ENCODE data around the gene UBXN2A. TPM values are rescaled to one million over a fixed set of nuclear protein-coding genes. Genes with fewer than 3 reads are reported as not detected.

UBXN2A gene
- total and polyA plus RNA-seq, 4 donors: 4.7 to 23.3 (median 8.1) TPM

- DNase-seq: no peak
Measured at GRCh38 chr2:24052951-24053350, 112.7 kb downstream of the UBXN2A start.

More at GRCh38 chr2:24052951-24053350, 112.7 kb downstream of the UBXN2A start:
- peaks cover 0 to 2% (median 0%) of the 10 kb centered on the region in 4 donors for H3K9me3 ChIP-seq (ENCODE audit: control insufficient read depth in 4 of 4, insufficient read depth in 3 of 4, low read length in 3 of 4)
- no peak overlapping the region for H3K27ac ChIP-seq (ENCODE audit: low read depth in 1 of 2, low read length in 1 of 2)
- ATAC-seq (ENCODE audit: insufficient read depth, low FRiP score): no peak
- TF ChIP-seq CTCF (IDR thresholded peaks at IDR 0.05; ENCODE audit: control extremely low read depth, extremely low read depth): no peak
- no peaks in the 10 kb centered on the region for H3K27me3 ChIP-seq (ENCODE audit: control insufficient read depth in 3 of 3, insufficient read depth in 3 of 3, low read length in 2 of 3)
- 93 to 97% methylated on average over 1 of the region's 1 CpG for WGBS, 2 donors
- no peaks in the 10 kb centered on the region for H3K36me3 ChIP-seq (ENCODE audit: control insufficient read depth in 4 of 4, insufficient read depth in 4 of 4, low read length in 4 of 4)
- peaks cover 0 to 13% (median 0%) of the 10 kb centered on the region in 5 donors for H3K4me1 ChIP-seq (ENCODE audit: control insufficient read depth in 5 of 5, insufficient read depth in 5 of 5, low read length in 5 of 5)
- H3K4me3 ChIP-seq: no peak overlapping the region
- H3K9ac ChIP-seq (ENCODE audit: insufficient read depth in 1 of 2, low read length in 2 of 2): no peak overlapping the region

Small RNA genes lying within 50 kb of the gene (small RNA-seq; reads per million reads assigned to genes)
- gene RN7SL610P (ENCODE audit: low replicate concordance) (not detected), gene RNU6-370P (ENCODE audit: low replicate concordance) (not detected)

Other genes with a start within 250 kb of the UBXN2A start
- 10 to 100 TPM; 29.5 to 77.3 TPM for gene ATAD2B, start 13.3 kb upstream of the UBXN2A start, total RNA-seq
- gene ATAD2B, start 13.3 kb upstream of the UBXN2A start, polyA plus RNA-seq: 1 to 10 TPM; 4.1 to 4.5 TPM
- 1 to 10 TPM in 1 of 2 donors, under 1 TPM in 1; 0.89 to 2.3 TPM for gene MFSD2B, start 69.6 kb downstream of the UBXN2A start, total RNA-seq
- gene MFSD2B, start 69.6 kb downstream of the UBXN2A start, polyA plus RNA-seq: under 1 TPM; 0.18 to 0.58 TPM
- gene WDCP, start 106.9 kb downstream of the UBXN2A start, total RNA-seq: 1 to 10 TPM; 9.0 to 9.1 TPM
- 1 to 10 TPM; 2.1 to 3.2 TPM for gene WDCP, start 106.9 kb downstream of the UBXN2A start, polyA plus RNA-seq
- gene FKBP1B, start 109.3 kb downstream of the UBXN2A start, total RNA-seq: 10 to 100 TPM; 10.5 to 13.6 TPM
- 10 to 100 TPM; 13.0 to 19.0 TPM for gene FKBP1B, start 109.3 kb downstream of the UBXN2A start, polyA plus RNA-seq
- 100 to 1,000 TPM in 1 of 2 donors, 10 to 100 TPM in 1; 56.1 to 148 TPM for gene SF3B6, start 135.9 kb downstream of the UBXN2A start, total RNA-seq
- gene SF3B6, start 135.9 kb downstream of the UBXN2A start, polyA plus RNA-seq: 100 to 1,000 TPM in 1 of 2 donors, 10 to 100 TPM in 1; 97.4 to 124 TPM
- gene TP53I3, start 144.4 kb downstream of the UBXN2A start, total RNA-seq: 10 to 100 TPM; 35.7 to 56.3 TPM
- 10 to 100 TPM; 49.5 to 63.8 TPM for gene TP53I3, start 144.4 kb downstream of the UBXN2A start, polyA plus RNA-seq
- 1 to 10 TPM in 1 of 2 donors, under 1 TPM in 1; 0.49 to 1.9 TPM for gene PFN4, start 182.9 kb downstream of the UBXN2A start, total RNA-seq
- under 1 TPM; 0.66 to 0.98 TPM for gene PFN4, start 182.9 kb downstream of the UBXN2A start, polyA plus RNA-seq
- 10 to 100 TPM; 20.7 to 35.4 TPM for gene FAM228B, start 183.0 kb downstream of the UBXN2A start, total RNA-seq
- gene FAM228B, start 183.0 kb downstream of the UBXN2A start, polyA plus RNA-seq: 10 to 100 TPM in 1 of 2 donors, 1 to 10 TPM in 1; 5.0 to 23.3 TPM
- 1 to 10 TPM in 1 of 2 donors, under 1 TPM in 1; 0.80 to 3.9 TPM for gene FAM228A, start 234.6 kb downstream of the UBXN2A start, total RNA-seq
- 1 to 10 TPM in 1 of 2 donors, under 1 TPM in 1; 0.46 to 1.8 TPM for gene FAM228A, start 234.6 kb downstream of the UBXN2A start, polyA plus RNA-seq

Data from lung (tissue), 13 donors.